Astrocyte (in vitro differentiated cells and primary cell): ENCODE results near the gene NR2F2.

ENCODE experiments used
- CTCF ChIP-seq: IDR thresholded peaks from 2 replicates; pipeline ENCODE4 v1.5.1; 2011; ENCODE audit warnings: low read depth, mild to moderate bottlenecking, inconsistent platforms, low read length, moderate library complexity; ENCODE audit not compliant: insufficient read depth
- EZH2 ChIP-seq: IDR thresholded peaks from 2 replicates; pipeline ENCODE4 v1.6.1; 2012; ENCODE audit warnings: mild to moderate bottlenecking, low read length, inconsistent platforms; ENCODE audit not compliant: insufficient read depth

DNA sequence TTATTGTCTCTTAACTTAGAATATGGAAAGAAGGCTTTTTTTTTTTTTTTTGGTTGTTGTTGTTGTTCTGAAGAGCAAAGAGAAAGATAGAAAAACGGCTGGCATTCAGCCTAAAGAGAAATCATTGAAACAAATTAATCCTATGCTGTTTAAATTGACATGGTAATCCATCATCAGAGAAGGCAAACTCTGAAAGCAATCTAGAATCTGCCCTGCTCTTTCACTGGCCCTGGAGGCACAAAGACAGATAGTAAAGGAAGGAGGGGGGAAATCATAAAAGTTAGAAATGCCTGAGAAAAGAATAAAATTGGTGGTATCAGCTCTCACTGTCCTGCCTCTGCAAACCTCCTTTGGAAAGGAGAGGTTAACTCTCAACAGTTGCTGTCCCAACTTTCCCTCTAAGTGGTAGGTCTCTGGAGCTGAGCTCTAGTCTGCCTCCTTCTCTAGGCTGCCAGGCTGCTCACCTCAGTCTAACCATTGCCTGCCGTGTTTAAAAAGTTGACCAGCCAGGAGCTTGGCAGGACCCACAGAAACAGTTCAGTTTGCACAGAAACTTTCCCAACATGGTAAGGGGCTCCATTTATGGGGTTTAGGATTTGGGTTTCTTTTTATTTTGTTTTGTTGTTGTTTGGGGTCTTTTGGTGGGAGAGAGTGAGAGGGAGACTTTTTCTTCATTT is 13.4 kb upstream of the NR2F2 start:
- TF ChIP-seq CTCF (no peak), EZH2 (no peak)
